Endothelial cell of umbilical vein (primary cell): Measurements from ENCODE around the gene EEF1B2. TPM values are rescaled to one million over a fixed set of nuclear protein-coding genes. Genes with fewer than 3 reads are reported as not detected.

ENCODE experiments used
- BruUV-seq: library from RNA; stranded (reverse); fragments of 400-500 nt; replicated peaks from 2 replicates; lab custom pipeline; 2021; lab: Mats Ljungman, UMichigan
- CTCF ChIA-PET: fragments of 300-600, 350-600 bp; sonication (Branson Sonifier 250); formaldehyde crosslinking; loops from one replicate; lab custom pipeline; 2021; ENCODE audit warnings: antibody characterized with exemption, inconsistent platforms; lab: Charles Lee
- POLR2A ChIA-PET: fragments of 300-600, 350-600 bp; sonication (Branson Sonifier 250); formaldehyde crosslinking; loops from one replicate; lab custom pipeline; 2021; ENCODE audit warnings: antibody characterized with exemption, inconsistent platforms; lab: Charles Lee
- DNase-seq: peaks from one replicate; pipeline ENCODE4 v3.0.0-alpha.2; 2011; ENCODE audit warnings: low read depth, low spot score
- FAIRE-seq: peaks from 2 replicates; lab custom pipeline; 2011; peaks lifted over from hg19 to GRCh38; lab: Jason Lieb, UNC
- H2AFZ ChIP-seq: 2 replicates; pipeline ENCODE4 v1.6.0; 2012; ENCODE audit warnings: low read depth, low read length, control low read depth, inconsistent platforms
- H3K27ac ChIP-seq: 2 replicates; pipeline ENCODE4 v1.5.1; 2011; ENCODE audit warnings: low read depth, mild to moderate bottlenecking, control low read depth, low read length, moderate library complexity; ENCODE audit not compliant: insufficient read depth
- H3K27me3 ChIP-seq, 2 experiments: 2 replicates each; pipeline versions ENCODE4 v1.6.0 to v1.6.1; 2011; ENCODE audit warnings: low read length in 2 of 2, mixed read lengths in 1 of 2; ENCODE audit not compliant: control insufficient read depth in 2 of 2, insufficient read depth in 2 of 2
- H3K36me3 ChIP-seq, 2 experiments: 2 replicates in 1 of 2; 3 replicates in 1 of 2; pipeline ENCODE4 v1.5.1; 2011; ENCODE audit warnings: low read length in 2 of 2, mild to moderate bottlenecking in 1 of 2, moderate library complexity in 1 of 2; ENCODE audit not compliant: control insufficient read depth in 2 of 2, insufficient read depth in 2 of 2; ENCODE audit errors: extremely low read depth in 1 of 2
- H3K4me1 ChIP-seq: 3 replicates; pipeline ENCODE4 v1.5.1; 2011; ENCODE audit warnings: mild to moderate bottlenecking, low read length; ENCODE audit not compliant: control insufficient read depth, insufficient read depth; ENCODE audit errors: extremely low read depth
- H3K4me2 ChIP-seq: 2 replicates; pipeline ENCODE4 v1.6.1; 2011; ENCODE audit warnings: low read length, control low read depth, mixed read lengths; ENCODE audit not compliant: insufficient read depth
- H3K4me3 ChIP-seq, 3 experiments: fragments of 200-600 bp in 1 of 3; sonication (generic), shearing (Covaris generic) in 1 of 3; replicated peaks in 1 of 3; 2 replicates each; pipeline ENCODE4 v1.5.1; 2011 to 2016; ENCODE audit warnings: control low read depth in 3 of 3, low read length in 3 of 3, mild to moderate bottlenecking in 2 of 3, inconsistent platforms in 1 of 3, low read depth in 1 of 3, moderate library complexity in 1 of 3; ENCODE audit not compliant: insufficient read depth in 1 of 3
- H3K79me2 ChIP-seq: 2 replicates; pipeline ENCODE4 v1.6.0; 2012; ENCODE audit warnings: low read length, inconsistent platforms; ENCODE audit not compliant: control insufficient read depth, insufficient read depth
- H3K9ac ChIP-seq: replicated peaks from 2 replicates; pipeline ENCODE3; 2011; ENCODE audit warnings: low read length, control low read depth; ENCODE audit not compliant: insufficient read depth; ENCODE audit errors: extremely low read depth
- H3K9me1 ChIP-seq: replicated peaks from 3 replicates; pipeline ENCODE4 v1.6.0; 2011; ENCODE audit warnings: mild to moderate bottlenecking, low read length; ENCODE audit not compliant: control insufficient read depth, insufficient read depth; ENCODE audit errors: extremely low read depth
- H3K9me3 ChIP-seq: replicated peaks from 2 replicates; pipeline ENCODE4 v1.5.1; 2012; ENCODE audit warnings: low read length, inconsistent platforms; ENCODE audit not compliant: control insufficient read depth, insufficient read depth
- H4K20me1 ChIP-seq: replicated peaks from 2 replicates; pipeline ENCODE3; 2011; ENCODE audit warnings: mild to moderate bottlenecking, low read length; ENCODE audit not compliant: control insufficient read depth, insufficient read depth; ENCODE audit errors: extremely low read depth
- CTCF ChIP-seq, 2 donors: IDR thresholded peaks; 1 replicate in 1 of 2; 2 replicates in 1 of 2; pipeline ENCODE4 v1.5.1; 2011; ENCODE audit warnings: low read length in 2 of 2, mild to moderate bottlenecking in 2 of 2, moderate library complexity in 2 of 2, control low read depth in 1 of 2, inconsistent platforms in 1 of 2, low read depth in 1 of 2; ENCODE audit not compliant: insufficient read depth in 1 of 2; ENCODE audit errors: extremely low read depth in 1 of 2
- EZH2 ChIP-seq: IDR thresholded peaks from 2 replicates; pipeline ENCODE4 v1.6.1; 2012; ENCODE audit warnings: borderline replicate concordance, low read depth, mild to moderate bottlenecking, moderate library complexity, low read length, inconsistent platforms; ENCODE audit not compliant: severe bottlenecking
- FOS ChIP-seq: IDR thresholded peaks from 2 replicates; pipeline ENCODE4 v1.6.1; 2011; ENCODE audit warnings: mild to moderate bottlenecking, low read length, moderate library complexity, borderline replicate concordance; ENCODE audit not compliant: insufficient read depth
- GATA2 ChIP-seq: IDR thresholded peaks from 2 replicates; pipeline ENCODE4 v1.7.0; 2011; ENCODE audit warnings: low read depth, mild to moderate bottlenecking, moderate library complexity, mixed read lengths, low read length; ENCODE audit not compliant: insufficient read length, insufficient read depth
- MAX ChIP-seq: IDR thresholded peaks from 2 replicates; pipeline ENCODE4 v1.6.1; 2011; ENCODE audit not compliant: insufficient read depth, insufficient read length
- MYC ChIP-seq: IDR thresholded peaks from one replicate; pipeline ENCODE4 v1.6.1; 2011; ENCODE audit warnings: mild to moderate bottlenecking, low read depth, low read length
- POLR2A ChIP-seq: IDR thresholded peaks from 2 replicates; pipeline ENCODE4 v1.6.1; 2012; ENCODE audit warnings: low read depth, mild to moderate bottlenecking, control low read depth, low read length
- POLR2AphosphoS5 ChIP-seq: IDR thresholded peaks from 2 replicates; pipeline ENCODE4 v1.6.1; 2012; ENCODE audit warnings: low read depth, mild to moderate bottlenecking, control low read depth, low read length, moderate library complexity; ENCODE audit not compliant: insufficient read depth
- dilution Hi-C: fragments of 300-500 bp; cut with MboI; formaldehyde crosslinking; loops from one replicate; pipeline ENCODE4 v1.15.0; 2019; ENCODE audit warnings: low sequenced_read_pairs; ENCODE audit not compliant: extremely low pct_ligation_motif_present
- intact Hi-C: fragments of 100-400 bp; cut with micrococcal nuclease; formaldehyde crosslinking; loops from one replicate; pipeline ENCODE4 v1.10.0; 2022
- polyA plus RNA-seq, 4 experiments: library from polyadenylated mRNA; depleted of rRNA in 3 of 4; stranded (reverse) in 3 of 4; unstranded in 1 of 4; fragments of >200 nt; gene quantifications; 2 replicates each; pipeline versions ENCODE4 v1.2.1 to v1.2.3, GENCODE V29; 2011 to 2012; ENCODE audit warnings: missing spikeins in 1 of 4
- total RNA-seq: library from RNA; stranded (reverse); gene quantifications from 2 replicates; pipeline ENCODE4 v1.2.3, GENCODE V29; 2021

The EEF1B2 gene
- total and polyA plus RNA-seq, 2 donors (not counting 3 experiments of a cell fraction or from before 2014, with no cell fraction given) = 454 to 576 TPM

- CTCF ChIA-PET = interaction anchor here (1.0 kb wide), 2 partner anchors 92 to 96 kb away, joined by 3 to 4 read pairs; no protein-coding TSS in a partner anchor
- TF ChIP-seq CTCF (IDR thresholded peaks at IDR 0.05; ENCODE audit: extremely low read depth in 1 of 2, insufficient read depth in 1 of 2, low read depth in 1 of 2, low read length in 2 of 2) (no peak), FOS (no peak), GATA2 (no peak), EZH2 (no peak), MYC (no peak), POLR2AphosphoS5 (peak; percentile 14), POLR2A (no peak), MAX (no peak)
- H3K27ac ChIP-seq = no peak overlapping the region
Observed at GRCh38 chr2:206163251-206163880, 3.7 kb downstream of the EEF1B2 start.

More at GRCh38 chr2:206163251-206163880, 3.7 kb downstream of the EEF1B2 start:
- peaks cover 18% of the 10 kb centered on the region for H3K4me1 ChIP-seq
- no peaks in the 10 kb centered on the region for H3K9me1 ChIP-seq
- H4K20me1 ChIP-seq = no peaks in the 10 kb centered on the region
- H3K4me2 ChIP-seq = no peak overlapping the region
- DNase-seq = no peak
- POLR2A ChIA-PET = no interaction called here
- BruUV-seq = no TSS peak
- dilution Hi-C loops = no loop called here
- H3K36me3 ChIP-seq = peaks cover 3 to 23% of the 10 kb centered on the region in 2 experiments
- peaks cover 43% of the 10 kb centered on the region for H3K79me2 ChIP-seq
- H3K9ac ChIP-seq = no peak overlapping the region
- H2AFZ ChIP-seq = no peak overlapping the region
- intact Hi-C loops = loop anchor here (5.0 kb wide), 1 partner anchor 229 kb away; no protein-coding TSS in a partner anchor
- FAIRE-seq = no peak
- H3K27me3 ChIP-seq = no peaks in the 10 kb centered on the region
- no peaks in the 10 kb centered on the region for H3K9me3 ChIP-seq
- H3K4me3 ChIP-seq = no peak overlapping the region
